D721Med (cell line): ENCODE data around the gene ZBTB5.

ENCODE experiments used
- DNase-seq: peaks from one replicate; pipeline ENCODE4 v3.0.0; 2011; ENCODE audit warnings: low spot score; ENCODE audit not compliant: insufficient read length
- FAIRE-seq: peaks from 2 replicates; lab custom pipeline; 2011; peaks lifted over from hg19 to GRCh38; lab: Jason Lieb, UNC
- CTCF ChIP-seq: IDR thresholded peaks from 2 replicates; pipeline ENCODE4 v1.5.1; 2012; ENCODE audit warnings: mild to moderate bottlenecking, control low read depth; ENCODE audit not compliant: insufficient read depth; ENCODE audit errors: missing control alignments

Gene ZBTB5

GRCh38 chr9:37454238-37454637, 11.0 kb downstream of the ZBTB5 start:
- TF ChIP-seq CTCF = no peak
- DNase-seq (no peak), FAIRE-seq (no peak)

- TF ChIP-seq CTCF = no peak
- DNase-seq (no peak), FAIRE-seq (no peak)
These were observed 11.4 kb downstream of the ZBTB5 start for GRCh38 chr9:37453827-37454226.

- no peak for TF ChIP-seq CTCF
- FAIRE-seq (no peak), DNase-seq (no peak)
These were observed 12.6 kb downstream of the ZBTB5 start for GRCh38 chr9:37452611-37453010.

- FAIRE-seq (no peak), DNase-seq (no peak)
These were observed 13.6 kb downstream of the ZBTB5 start for GRCh38 chr9:37451628-37452027.

GRCh38 chr9:37449862-37450632, 15.2 kb downstream of the ZBTB5 start:
- TF ChIP-seq CTCF = peak; percentile 21
- no peak for FAIRE-seq

More at GRCh38 chr9:37451628-37452027, 13.6 kb downstream of the ZBTB5 start:
- TF ChIP-seq CTCF = no peak

GRCh38 chr9:37447111-37447510, 18.1 kb downstream of the ZBTB5 start:
- DNase-seq = no peak
- FAIRE-seq = no peak
- no peak for TF ChIP-seq CTCF

More at GRCh38 chr9:37449862-37450632, 15.2 kb downstream of the ZBTB5 start:
- DNase-seq = no peak

- TF ChIP-seq CTCF = no peak
- FAIRE-seq = no peak
- no peak for DNase-seq
These were observed 18.8 kb downstream of the ZBTB5 start for GRCh38 chr9:37446401-37446800.
